Stomach smooth muscle (tissue), 2 donors: ENCODE measurements around the gene DCAKD.

Experiments
- H3K27ac ChIP-seq: one replicate; pipeline ENCODE4 v1.7.0; 2013; ENCODE audit warnings: mild to moderate bottlenecking, low read length, inconsistent platforms
- H3K27me3 ChIP-seq, 2 donors: one replicate each; pipeline ENCODE4 v1.7.0; 2013; ENCODE audit warnings: low read length in 2 of 2; ENCODE audit not compliant: insufficient read depth in 2 of 2, control insufficient read depth in 1 of 2
- H3K36me3 ChIP-seq, 2 donors: one replicate each; pipeline ENCODE4 v1.7.0; 2013; ENCODE audit warnings: low read length in 2 of 2; ENCODE audit not compliant: control insufficient read depth in 2 of 2, insufficient read depth in 2 of 2
- H3K4me1 ChIP-seq: one replicate; pipeline ENCODE4 v1.7.0; 2013; ENCODE audit warnings: low read length; ENCODE audit not compliant: control insufficient read depth, insufficient read depth
- H3K4me3 ChIP-seq, 2 donors: one replicate each; pipeline ENCODE4 v1.7.0; 2013; ENCODE audit warnings: low read length in 2 of 2
- H3K9ac ChIP-seq, 2 donors: one replicate each; pipeline ENCODE4 v1.7.0; 2013; ENCODE audit warnings: low read length in 2 of 2, mild to moderate bottlenecking in 1 of 2
- H3K9me3 ChIP-seq, 2 donors: one replicate each; pipeline ENCODE4 v1.7.0; 2013; ENCODE audit warnings: low read length in 2 of 2; ENCODE audit not compliant: control insufficient read depth in 2 of 2
- donor health status: healthy.
- donor health status: Pancreatic carcinoma.

Gene DCAKD, protein sequence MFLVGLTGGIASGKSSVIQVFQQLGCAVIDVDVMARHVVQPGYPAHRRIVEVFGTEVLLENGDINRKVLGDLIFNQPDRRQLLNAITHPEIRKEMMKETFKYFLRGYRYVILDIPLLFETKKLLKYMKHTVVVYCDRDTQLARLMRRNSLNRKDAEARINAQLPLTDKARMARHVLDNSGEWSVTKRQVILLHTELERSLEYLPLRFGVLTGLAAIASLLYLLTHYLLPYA

GRCh38 chr17:45051060-45051719, at the start of gene DCAKD:
TSS of gene DCAKD (minus strand) at chr17:45051632. CDS start at chr17:45034885, 16,747 bp downstream.
- Histone ChIP-seq H3K27me3 (no peaks in the 10 kb centered on the region), H3K9me3 (no peaks in the 10 kb centered on the region), H3K9ac (peak within 1 kb of the TSS; percentile 94 to 99), H3K4me1 (peaks cover 17% of the 10 kb centered on the region), H3K36me3 (peaks cover 0 to 2% of the 10 kb centered on the region in 2 donors), H3K27ac (peak within 1 kb of the TSS; percentile 95), H3K4me3 (peak within 1 kb of the TSS; percentile 68 to 86)

- no peak overlapping the region for H3K9ac ChIP-seq
- peaks cover 56 to 63% of the 10 kb centered on the region in 2 donors for H3K36me3 ChIP-seq
- H3K27me3 ChIP-seq, result no peaks in the 10 kb centered on the region
- H3K27ac ChIP-seq, result peak overlapping the region; percentile 24
- no peak overlapping the region for H3K4me3 ChIP-seq
- H3K4me1 ChIP-seq, result peaks cover 25% of the 10 kb centered on the region
- H3K9me3 ChIP-seq, result no peaks in the 10 kb centered on the region
Observed at GRCh38 chr17:45098869-45099616, 47.6 kb upstream of the DCAKD start.

DNA sequence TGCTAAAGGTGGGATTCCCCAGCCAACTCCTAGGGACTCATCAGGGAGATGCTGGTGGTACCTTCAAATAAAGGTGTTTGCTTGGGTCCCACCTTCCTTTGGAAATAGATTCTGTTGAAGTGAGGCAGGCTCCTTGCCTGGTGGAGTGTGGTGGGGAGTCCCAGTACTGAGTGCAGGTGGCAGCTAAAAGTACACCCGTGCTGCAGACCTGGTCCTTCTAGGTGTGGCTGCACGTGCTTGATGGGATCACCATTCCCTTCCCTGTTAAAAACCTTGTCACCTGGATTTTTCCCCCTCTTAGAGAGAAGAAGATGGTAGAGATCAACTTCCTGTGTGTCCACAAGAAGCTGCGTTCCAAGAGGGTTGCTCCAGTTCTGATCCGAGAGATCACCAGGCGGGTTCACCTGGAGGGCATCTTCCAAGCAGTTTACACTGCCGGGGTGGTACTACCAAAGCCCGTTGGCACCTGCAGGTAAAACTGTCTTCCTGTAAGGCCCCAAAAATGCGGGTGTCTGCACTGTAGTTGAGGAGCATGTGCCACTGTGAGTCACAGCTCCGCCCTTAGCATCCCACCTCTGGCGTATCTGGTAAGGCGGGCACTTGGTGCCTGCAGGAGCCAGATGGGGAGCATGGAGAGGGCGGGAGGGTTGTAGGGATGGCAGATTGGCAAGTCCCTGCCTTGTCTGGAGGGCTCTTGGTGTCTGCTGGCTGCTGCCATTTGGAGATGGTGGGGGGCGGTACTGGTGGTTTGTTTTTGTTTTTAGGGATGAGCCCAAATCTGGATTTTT, 46.8 kb upstream of the DCAKD start:
- Histone ChIP-seq H3K9ac (no peak overlapping the region), H3K27me3 (no peaks in the 10 kb centered on the region), H3K4me3 (no peak overlapping the region), H3K4me1 (peaks cover 33% of the 10 kb centered on the region), H3K9me3 (no peaks in the 10 kb centered on the region), H3K27ac (peak overlapping the region; percentile 24), H3K36me3 (peaks cover 48 to 55% of the 10 kb centered on the region in 2 donors)

GRCh38 chr17:45096926-45097325, 45.5 kb upstream of the DCAKD start:
- H3K36me3 ChIP-seq, result peaks cover 37 to 42% of the 10 kb centered on the region in 2 donors
- no peaks in the 10 kb centered on the region for H3K27me3 ChIP-seq
- no peak overlapping the region for H3K9ac ChIP-seq
- H3K4me1 ChIP-seq, result peaks cover 46% of the 10 kb centered on the region
- no peaks in the 10 kb centered on the region for H3K9me3 ChIP-seq
- peak overlapping the region; percentile 31 for H3K27ac ChIP-seq
- H3K4me3 ChIP-seq, result no peak overlapping the region

DNA sequence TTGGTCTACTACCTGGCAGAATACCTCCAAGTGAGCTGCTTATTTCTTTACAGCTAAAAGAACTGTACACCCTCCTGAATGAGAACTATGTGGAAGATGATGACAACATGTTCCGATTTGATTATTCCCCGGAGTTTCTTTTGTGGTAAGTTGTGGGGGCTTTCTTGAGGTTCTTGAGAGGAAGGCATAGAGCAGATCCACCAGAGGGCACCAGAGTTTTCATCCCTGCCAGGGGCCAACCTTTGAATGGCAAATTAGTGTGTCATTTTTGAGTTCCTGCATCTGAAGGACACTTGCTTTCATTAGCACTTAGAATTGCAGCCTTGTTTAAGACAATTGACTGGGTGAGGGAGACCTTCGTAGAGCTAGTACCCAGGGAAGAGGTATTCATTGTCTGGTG, 44.7 kb upstream of the DCAKD start:
- Histone ChIP-seq H3K9me3 (no peaks in the 10 kb centered on the region), H3K9ac (peak overlapping the region in 1 of 2 donors; percentile 2), H3K27me3 (no peaks in the 10 kb centered on the region), H3K27ac (peak overlapping the region; percentile 31), H3K4me3 (no peak overlapping the region), H3K4me1 (peaks cover 44% of the 10 kb centered on the region), H3K36me3 (peaks cover 33 to 38% of the 10 kb centered on the region in 2 donors)

GRCh38 chr17:45093444-45094110, 42.1 kb upstream of the DCAKD start:
- H3K4me3 ChIP-seq, result peak overlapping the region in 1 of 2 donors; percentile 49
- H3K9ac ChIP-seq, result peak overlapping the region; percentile 63 to 80
- H3K36me3 ChIP-seq, result peaks cover 42 to 44% of the 10 kb centered on the region in 2 donors

GRCh38 chr17:45092911-45093430, 41.5 kb upstream of the DCAKD start:
- Histone ChIP-seq H3K4me1 (peaks cover 38% of the 10 kb centered on the region), H3K27me3 (no peaks in the 10 kb centered on the region), H3K9ac (peak overlapping the region; percentile 63 to 80), H3K27ac (peak overlapping the region; percentile 95), H3K36me3 (peaks cover 40 to 41% of the 10 kb centered on the region in 2 donors), H3K4me3 (peak overlapping the region in 1 of 2 donors; percentile 49), H3K9me3 (no peaks in the 10 kb centered on the region)

More at GRCh38 chr17:45093444-45094110, 42.1 kb upstream of the DCAKD start:
- Histone ChIP-seq H3K9me3 (no peaks in the 10 kb centered on the region), H3K27me3 (no peaks in the 10 kb centered on the region), H3K4me1 (peaks cover 41% of the 10 kb centered on the region), H3K27ac (peak overlapping the region; percentile 95)

DNA sequence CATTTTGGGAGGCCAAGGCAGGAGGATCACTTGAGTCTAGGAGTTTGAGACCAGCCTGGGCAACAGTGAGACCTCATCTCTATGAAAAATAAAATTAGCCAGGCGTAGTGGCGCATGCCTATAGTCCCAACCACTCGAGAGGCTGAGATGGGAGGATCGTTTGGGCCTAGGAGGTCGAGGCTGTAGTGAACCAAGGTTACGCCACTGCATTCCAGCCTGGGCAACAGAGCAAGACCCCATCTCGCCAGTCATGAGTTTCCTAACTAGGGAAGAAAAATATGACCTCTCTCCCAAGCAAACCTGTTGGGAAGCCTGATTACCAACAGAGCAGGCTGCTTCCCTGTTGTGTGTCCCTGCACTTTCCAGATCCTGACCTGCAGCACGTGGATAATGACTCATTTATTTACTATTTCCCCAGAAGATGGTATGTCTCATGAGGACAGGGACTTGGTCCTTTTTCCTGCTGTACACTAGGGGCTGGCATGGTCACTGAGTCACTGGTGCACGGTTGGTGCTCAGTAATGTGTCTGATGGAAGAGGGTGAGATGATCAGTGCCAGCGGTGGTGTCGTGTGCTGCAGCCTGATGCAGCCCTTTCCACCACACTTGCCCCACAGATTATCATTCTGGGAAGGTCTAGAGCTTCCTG, 40.5 kb upstream of the DCAKD start:
- Histone ChIP-seq H3K27ac (peak overlapping the region; percentile 95), H3K9me3 (no peaks in the 10 kb centered on the region), H3K36me3 (peaks cover 40% of the 10 kb centered on the region in 2 donors), H3K9ac (peak overlapping the region in 1 of 2 donors; percentile 21), H3K4me3 (peak overlapping the region in 1 of 2 donors; percentile 36), H3K27me3 (no peaks in the 10 kb centered on the region), H3K4me1 (peaks cover 36% of the 10 kb centered on the region)

GRCh38 chr17:45090711-45091110, 39.3 kb upstream of the DCAKD start:
- H3K4me3 ChIP-seq, result no peak overlapping the region
- H3K4me1 ChIP-seq, result peaks cover 32% of the 10 kb centered on the region
- H3K36me3 ChIP-seq, result peaks cover 34 to 37% of the 10 kb centered on the region in 2 donors
- no peaks in the 10 kb centered on the region for H3K9me3 ChIP-seq
- no peak overlapping the region for H3K9ac ChIP-seq
- H3K27ac ChIP-seq, result peak overlapping the region; percentile 95
- no peaks in the 10 kb centered on the region for H3K27me3 ChIP-seq
